PC-9 (cell line): Measurements from ENCODE around the gene BACH2. TPM values are rescaled to one million over a fixed set of nuclear protein-coding genes. Genes with fewer than 3 reads are reported as not detected.
A peak's percentile ranks its signal among the peaks of the same experiment; 100 is the strongest.

Experiments used
- BruUV-seq: library from RNA; stranded (reverse); fragments of 400-500 nt; replicated peaks from 2 replicates; lab custom pipeline; 2021; lab: Mats Ljungman, UMichigan
- CTCF ChIA-PET: fragments of 300-600 bp; sonication (Branson Sonifier 250); formaldehyde crosslinking; loops from one replicate; lab custom pipeline; 2022; ENCODE audit warnings: antibody characterized with exemption; lab: Charles Lee
- POLR2A ChIA-PET: fragments of 300-600 bp; sonication (Branson Sonifier 250); formaldehyde crosslinking; loops from one replicate; lab custom pipeline; 2022; ENCODE audit warnings: antibody characterized with exemption; ENCODE audit not compliant: unreplicated experiment; lab: Charles Lee
- DNase-seq, 2 experiments: peaks; one replicate each; pipeline versions ENCODE4 v3.0.0 to v3.0.0-alpha.2; 2015 to 2022; ENCODE audit warnings: mixed read lengths in 1 of 2
- H2AFZ ChIP-seq: fragments of 200-600 bp; sonication (generic); 2 replicates; pipeline ENCODE4 v1.8.1; 2017; ENCODE audit warnings: antibody characterized with exemption
- H3F3A ChIP-seq: fragments of 200-600 bp; sonication (generic); 2 replicates; pipeline ENCODE4 v1.8.1; 2017; ENCODE audit warnings: antibody characterized with exemption, mild to moderate bottlenecking, low read depth; ENCODE audit not compliant: insufficient read depth
- H3K27ac ChIP-seq: fragments of 200-600 bp; sonication (generic); 2 replicates; pipeline ENCODE4 v1.6.1; 2016; ENCODE audit warnings: mixed run types
- H3K27me3 ChIP-seq: fragments of 200-600 bp; sonication (generic); 2 replicates; pipeline ENCODE4 v1.6.1; 2016; ENCODE audit warnings: low read depth, mixed run types; ENCODE audit not compliant: insufficient read depth
- H3K36me3 ChIP-seq: fragments of 200-600 bp; sonication (generic); 2 replicates; pipeline ENCODE4 v1.6.1; 2016; ENCODE audit warnings: low read depth, mixed run types
- H3K4me1 ChIP-seq: fragments of 200-600 bp; sonication (generic); replicated peaks from 2 replicates; pipeline ENCODE4 v1.6.1; 2016; ENCODE audit warnings: mixed run types; ENCODE audit not compliant: insufficient read depth
- H3K4me2 ChIP-seq: fragments of 200-600 bp; sonication (generic); 2 replicates; pipeline ENCODE4 v1.6.1; 2017; ENCODE audit warnings: mixed run types
- H3K4me3 ChIP-seq: fragments of 200-600 bp; sonication (generic); 2 replicates; pipeline ENCODE4 v1.6.1; 2016; ENCODE audit warnings: mixed run types
- H3K79me2 ChIP-seq: fragments of 200-600 bp; sonication (generic); 2 replicates; pipeline ENCODE4 v1.6.1; 2017; ENCODE audit warnings: low read depth, mixed run types
- H3K9me2 ChIP-seq: fragments of 200-600 bp; sonication (generic); 2 replicates; pipeline ENCODE4 v1.8.1; 2017; ENCODE audit warnings: mild to moderate bottlenecking; ENCODE audit not compliant: insufficient read depth
- H3K9me3 ChIP-seq: fragments of 200-600 bp; sonication (generic); 2 replicates; pipeline ENCODE4 v1.8.1; 2016; ENCODE audit warnings: low read depth; ENCODE audit not compliant: insufficient read depth
- H4K20me1 ChIP-seq: fragments of 200-600 bp; sonication (generic); 2 replicates; pipeline ENCODE4 v1.8.1; 2017; ENCODE audit not compliant: insufficient read depth
- CTCF ChIP-seq: fragments of 200-600 bp; sonication (generic); conservative IDR thresholded peaks from 2 replicates; pipeline ENCODE4 v1.6.1; 2017; ENCODE audit warnings: mixed run types, antibody characterized with exemption, mild to moderate bottlenecking, moderate library complexity
- EZH2 ChIP-seq: fragments of 200-600 bp; sonication (generic); IDR thresholded peaks from 2 replicates; pipeline ENCODE4 v1.8.0; 2017; ENCODE audit warnings: antibody characterized with exemption, low read depth
- intact Hi-C: fragments of 100-400 bp; cut with micrococcal nuclease; formaldehyde crosslinking; loops from one replicate; pipeline ENCODE4 v1.10.0; 2022; ENCODE audit not compliant: unreplicated experiment
- total RNA-seq: library from RNA; stranded (reverse); gene quantifications from 2 replicates; pipeline ENCODE4 v1.2.3, GENCODE V29; 2021

BACH2 gene
- total RNA-seq, 1 experiment from 2014 or later: 2.3 TPM

- BruUV-seq: no TSS peak
- no peaks in the 10 kb centered on the region for H3K27me3 ChIP-seq
Measured at GRCh38 chr6:90222008-90222407, 74.6 kb downstream of the BACH2 start.

GRCh38 chr6:90221403-90221802 is 75.2 kb downstream of the BACH2 start:
- peaks cover 10% of the 10 kb centered on the region for H3K9me3 ChIP-seq
- H3K9me2 ChIP-seq: no peaks in the 10 kb centered on the region
- no peaks in the 10 kb centered on the region for H3K36me3 ChIP-seq
- H3K4me2 ChIP-seq: no peak overlapping the region
- no TSS peak for BruUV-seq
- intact Hi-C loops: no loop called here
- H3K27me3 ChIP-seq: no peaks in the 10 kb centered on the region
- H4K20me1 ChIP-seq: no peaks in the 10 kb centered on the region
- no peak for TF ChIP-seq EZH2
- no peak for TF ChIP-seq CTCF
- no peak overlapping the region for H3K4me3 ChIP-seq
- no peak overlapping the region for H2AFZ ChIP-seq
- peaks cover 35% of the 10 kb centered on the region for H3F3A ChIP-seq
- peaks cover 44% of the 10 kb centered on the region for H3K4me1 ChIP-seq
- ChIA-PET CTCF (no interaction called here), POLR2A (no interaction called here)
- DNase-seq: no peak
- no peaks in the 10 kb centered on the region for H3K79me2 ChIP-seq
- no peak overlapping the region for H3K27ac ChIP-seq

More at GRCh38 chr6:90222008-90222407, 74.6 kb downstream of the BACH2 start:
- Histone ChIP-seq H4K20me1 (no peaks in the 10 kb centered on the region), H3F3A (peaks cover 34% of the 10 kb centered on the region), H3K4me2 (0 out of 2 replicates have a peak overlapping the region, but pooled peaks have one; percentile 16), H3K4me3 (no peak overlapping the region), H3K4me1 (peaks cover 41% of the 10 kb centered on the region), H2AFZ (0 out of 2 replicates have a peak overlapping the region, but pooled peaks have one; percentile 64), H3K36me3 (no peaks in the 10 kb centered on the region), H3K9me2 (no peaks in the 10 kb centered on the region), H3K9me3 (peaks cover 10% of the 10 kb centered on the region), H3K79me2 (no peaks in the 10 kb centered on the region), H3K27ac (peak overlapping the region; percentile 96)
- TF ChIP-seq CTCF (no peak), EZH2 (no peak)
- intact Hi-C loops: no loop called here
- no peak for DNase-seq
- ChIA-PET CTCF (no interaction called here), POLR2A (no interaction called here)

- intact Hi-C loops: no loop called here
- ChIA-PET CTCF (no interaction called here), POLR2A (no interaction called here)
- Histone ChIP-seq H3F3A (peaks cover 35% of the 10 kb centered on the region), H3K27me3 (no peaks in the 10 kb centered on the region), H3K4me2 (no peak overlapping the region), H2AFZ (no peak overlapping the region), H4K20me1 (no peaks in the 10 kb centered on the region), H3K9me3 (peaks cover 10% of the 10 kb centered on the region), H3K9me2 (no peaks in the 10 kb centered on the region), H3K4me3 (no peak overlapping the region), H3K36me3 (no peaks in the 10 kb centered on the region), H3K79me2 (no peaks in the 10 kb centered on the region), H3K27ac (no peak overlapping the region), H3K4me1 (peaks cover 44% of the 10 kb centered on the region)
- no TSS peak for BruUV-seq
- TF ChIP-seq EZH2 (no peak), CTCF (no peak)
- no peak for DNase-seq
Measured at GRCh38 chr6:90220273-90220672, 76.4 kb downstream of the BACH2 start.
